ENCODE measurements around the gene CHCHD6. TPM values are rescaled to one million over a fixed set of nuclear protein-coding genes. Genes with fewer than 3 reads are reported as not detected.

CHCHD6 gene
- total and polyA plus RNA-seq, 2 donors (not counting 3 experiments of a cell fraction or from before 2014, with no cell fraction given), result 8.4 to 10.1 TPM

DNA sequence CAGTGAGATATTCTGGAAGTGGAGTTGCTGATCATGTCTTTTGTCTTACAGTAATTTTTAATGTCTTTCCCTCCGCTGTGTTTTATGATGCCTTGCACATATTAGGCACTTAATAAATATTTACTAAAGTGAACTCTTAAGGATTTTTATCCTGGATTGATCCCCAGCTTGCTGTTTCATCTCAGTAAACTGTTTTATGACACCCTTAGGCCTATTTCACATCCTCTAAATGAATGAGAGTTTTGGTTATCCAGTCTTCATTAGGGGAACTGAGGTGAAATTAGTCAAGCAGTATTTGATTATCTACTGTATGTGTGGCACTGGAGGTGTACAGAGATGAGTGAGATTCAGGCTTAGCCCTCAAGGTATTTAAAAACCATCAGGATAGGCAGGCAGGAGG, 19.8 kb downstream of the CHCHD6 start:
- intact Hi-C loops (cut with micrococcal nuclease), result no loop called here
- Histone ChIP-seq H3K9me1 (replicated peaks; ENCODE audit: control insufficient read depth, extremely low read depth, insufficient read depth, low read length) (no peaks in the 10 kb centered on the region), H2AFZ (ENCODE audit: low read depth, low read length) (no peak overlapping the region), H3K4me2 (ENCODE audit: insufficient read depth, low read length) (no peak overlapping the region), H3K27ac (ENCODE audit: insufficient read depth, low read depth, low read length) (no peak overlapping the region), H3K79me2 (ENCODE audit: control insufficient read depth, insufficient read depth, low read length) (no peaks in the 10 kb centered on the region), H3K36me3 (ENCODE audit: control insufficient read depth in 2 of 2, extremely low read depth in 1 of 2, insufficient read depth in 2 of 2, low read length in 2 of 2) (no peaks in the 10 kb centered on the region), H3K4me3 (replicated peaks in 1 of 3; ENCODE audit: insufficient read depth in 1 of 3, low read depth in 1 of 3, low read length in 3 of 3) (no peak overlapping the region), H3K4me1 (ENCODE audit: control insufficient read depth, extremely low read depth, insufficient read depth, low read length) (no peaks in the 10 kb centered on the region), H3K9me3 (replicated peaks; ENCODE audit: control insufficient read depth, insufficient read depth, low read length) (no peaks in the 10 kb centered on the region), H3K9ac (replicated peaks; ENCODE audit: extremely low read depth, insufficient read depth, low read length) (no peak overlapping the region), H4K20me1 (replicated peaks; ENCODE audit: control insufficient read depth, extremely low read depth, insufficient read depth, low read length) (no peaks in the 10 kb centered on the region), H3K27me3 (ENCODE audit: control insufficient read depth in 2 of 2, insufficient read depth in 2 of 2, low read length in 2 of 2) (no peaks in the 10 kb centered on the region)
- ChIA-PET POLR2A (no interaction called here), CTCF (no interaction called here)
- dilution Hi-C loops (cut with MboI; ENCODE audit: extremely low pct_ligation_motif_present, low sequenced_read_pairs), result no loop called here
- DNase-seq (ENCODE audit: low read depth, low spot score) (no peak), FAIRE-seq (no peak)
- BruUV-seq (replicated peaks), result no TSS peak
- TF ChIP-seq POLR2AphosphoS5 (IDR thresholded peaks at IDR 0.05; ENCODE audit: insufficient read depth, low read depth, low read length) (no peak), JUN (IDR thresholded peaks at IDR 0.05; ENCODE audit: borderline replicate concordance, insufficient read depth, insufficient read length, low read depth) (no peak), GATA2 (IDR thresholded peaks at IDR 0.05; ENCODE audit: insufficient read depth, insufficient read length, low read depth, low read length) (no peak), POLR2A (IDR thresholded peaks at IDR 0.05; ENCODE audit: low read depth, low read length) (no peak), MYC (IDR thresholded peaks at IDR 0.05; ENCODE audit: low read depth, low read length) (no peak), FOS (IDR thresholded peaks at IDR 0.05; ENCODE audit: borderline replicate concordance, insufficient read depth, low read length) (no peak), EZH2 (IDR thresholded peaks at IDR 0.05; ENCODE audit: borderline replicate concordance, low read depth, low read length, severe bottlenecking) (no peak)
- TF ChIP-seq, protein P1, sequence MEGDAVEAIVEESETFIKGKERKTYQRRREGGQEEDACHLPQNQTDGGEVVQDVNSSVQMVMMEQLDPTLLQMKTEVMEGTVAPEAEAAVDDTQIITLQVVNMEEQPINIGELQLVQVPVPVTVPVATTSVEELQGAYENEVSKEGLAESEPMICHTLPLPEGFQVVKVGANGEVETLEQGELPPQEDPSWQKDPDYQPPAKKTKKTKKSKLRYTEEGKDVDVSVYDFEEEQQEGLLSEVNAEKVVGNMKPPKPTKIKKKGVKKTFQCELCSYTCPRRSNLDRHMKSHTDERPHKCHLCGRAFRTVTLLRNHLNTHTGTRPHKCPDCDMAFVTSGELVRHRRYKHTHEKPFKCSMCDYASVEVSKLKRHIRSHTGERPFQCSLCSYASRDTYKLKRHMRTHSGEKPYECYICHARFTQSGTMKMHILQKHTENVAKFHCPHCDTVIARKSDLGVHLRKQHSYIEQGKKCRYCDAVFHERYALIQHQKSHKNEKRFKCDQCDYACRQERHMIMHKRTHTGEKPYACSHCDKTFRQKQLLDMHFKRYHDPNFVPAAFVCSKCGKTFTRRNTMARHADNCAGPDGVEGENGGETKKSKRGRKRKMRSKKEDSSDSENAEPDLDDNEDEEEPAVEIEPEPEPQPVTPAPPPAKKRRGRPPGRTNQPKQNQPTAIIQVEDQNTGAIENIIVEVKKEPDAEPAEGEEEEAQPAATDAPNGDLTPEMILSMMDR (IDR thresholded peaks at IDR 0.05; ENCODE audit: extremely low read depth in 1 of 2, insufficient read depth in 1 of 2, low read depth in 1 of 2, low read length in 2 of 2), result no peak
- TF ChIP-seq, protein P2, sequence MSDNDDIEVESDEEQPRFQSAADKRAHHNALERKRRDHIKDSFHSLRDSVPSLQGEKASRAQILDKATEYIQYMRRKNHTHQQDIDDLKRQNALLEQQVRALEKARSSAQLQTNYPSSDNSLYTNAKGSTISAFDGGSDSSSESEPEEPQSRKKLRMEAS (IDR thresholded peaks at IDR 0.05; ENCODE audit: insufficient read depth, insufficient read length), result no peak

Data from endothelial cell of umbilical vein (primary cell).